SK-N-SH (cell line): ENCODE results near the gene ANKRD40. TPM values are rescaled to one million over a fixed set of nuclear protein-coding genes. Genes with fewer than 3 reads are reported as not detected.
A peak's percentile ranks its signal among the peaks of the same experiment; 100 is the strongest.

ENCODE experiments used
- CTCF ChIA-PET: fragments of 300-600, 350-600 bp; formaldehyde crosslinking; extraction: SDS; loops from one replicate; lab custom pipeline; 2021; lab: Yijun Ruan, JAX
- POLR2A ChIA-PET: fragments of 350-600 bp; sonication (Branson Sonifier 250); formaldehyde crosslinking; extraction: SDS; loops from one replicate; lab custom pipeline; 2020; ENCODE audit warnings: antibody characterized with exemption, inconsistent platforms; lab: Yijun Ruan, JAX
- DNase-seq: peaks from one replicate; pipeline ENCODE4 v3.0.0; 2012
- H2AFZ ChIP-seq: fragments of 200-600 bp; sonication (generic); 2 replicates; pipeline ENCODE4 v1.8.1; 2016; ENCODE audit warnings: antibody characterized with exemption, mild to moderate bottlenecking, low read depth
- H3F3A ChIP-seq: fragments of 200-600 bp; sonication (generic); replicated peaks from 2 replicates; pipeline ENCODE3; 2016; ENCODE audit warnings: antibody characterized with exemption, mild to moderate bottlenecking; ENCODE audit not compliant: insufficient read depth
- H3K27ac ChIP-seq, 2 experiments: fragments of 200-500 bp in 1 of 2; fragments of 200-600 bp in 1 of 2; sonication (Bioruptor generic) in 1 of 2; sonication (generic), shearing (Covaris generic) in 1 of 2; 2 replicates each; pipeline versions ENCODE4 v1.5.1 to v1.6.1; 2014 to 2016; ENCODE audit warnings: low read depth in 2 of 2, inconsistent platforms in 1 of 2, low read length in 1 of 2, mild to moderate bottlenecking in 1 of 2, mixed read lengths in 1 of 2
- H3K27me3 ChIP-seq: fragments of 200-600 bp; sonication (generic), shearing (Covaris generic); 2 replicates; pipeline ENCODE4 v1.6.1; 2016; ENCODE audit warnings: mixed run types; ENCODE audit not compliant: insufficient read depth
- H3K36me3 ChIP-seq, 2 experiments: fragments of 200-500 bp in 1 of 2; fragments of 200-600 bp in 1 of 2; sonication (Bioruptor generic) in 1 of 2; sonication (generic) in 1 of 2; replicated peaks in 1 of 2; 2 replicates each; pipeline versions ENCODE3 to v1.5.1; 2014 to 2016; ENCODE audit warnings: low read length in 1 of 2, mild to moderate bottlenecking in 1 of 2; ENCODE audit not compliant: insufficient read depth in 2 of 2, control insufficient read depth in 1 of 2
- H3K4me1 ChIP-seq, 2 experiments: fragments of 200-500 bp in 1 of 2; fragments of 200-600 bp in 1 of 2; sonication (Bioruptor generic) in 1 of 2; sonication (generic), shearing (Covaris generic) in 1 of 2; 2 replicates each; pipeline versions ENCODE4 v1.5.1 to v1.6.1; 2014 to 2016; ENCODE audit warnings: low read depth in 1 of 2, low read length in 1 of 2, mixed run types in 1 of 2; ENCODE audit not compliant: insufficient read depth in 2 of 2, control insufficient read depth in 1 of 2
- H3K4me2 ChIP-seq: fragments of 200-600 bp; sonication (generic), shearing (Covaris generic); 2 replicates; pipeline ENCODE4 v1.6.1; 2017; ENCODE audit warnings: mixed run types
- H3K4me3 ChIP-seq, 2 experiments: fragments of 200-500 bp in 1 of 2; fragments of 200-600 bp in 1 of 2; sonication (Bioruptor generic) in 1 of 2; sonication (generic), shearing (Covaris generic) in 1 of 2; 2 replicates each; pipeline versions ENCODE4 v1.5.1 to v1.8.1; 2014 to 2016; ENCODE audit warnings: low read depth in 2 of 2, inconsistent platforms in 1 of 2, low read length in 1 of 2, mild to moderate bottlenecking in 1 of 2, mixed read lengths in 1 of 2, moderate library complexity in 1 of 2
- H3K79me2 ChIP-seq: fragments of 200-600 bp; sonication (generic); 2 replicates; pipeline ENCODE4 v1.8.1; 2017; ENCODE audit warnings: mild to moderate bottlenecking; ENCODE audit not compliant: insufficient read depth
- H3K9ac ChIP-seq: fragments of 200-600 bp; sonication (generic); 2 replicates; pipeline ENCODE4 v1.6.1; 2017; ENCODE audit warnings: mixed run types
- H3K9me2 ChIP-seq: fragments of 200-600 bp; sonication (generic); 2 replicates; pipeline ENCODE4 v1.6.1; 2017; ENCODE audit warnings: mixed run types
- H3K9me3 ChIP-seq: fragments of 200-600 bp; sonication (generic); 2 replicates; pipeline ENCODE4 v1.6.1; 2017; ENCODE audit warnings: mixed run types, mild to moderate bottlenecking, moderate library complexity
- H4K20me1 ChIP-seq: fragments of 200-600 bp; sonication (generic); 2 replicates; pipeline ENCODE4 v1.6.1; 2017; ENCODE audit warnings: mild to moderate bottlenecking, mixed run types; ENCODE audit not compliant: insufficient read depth
- ELF1 ChIP-seq: IDR thresholded peaks from 2 replicates; pipeline ENCODE4 v1.4.0; 2012
- EP300 ChIP-seq, 2 experiments: IDR thresholded peaks; 2 replicates each; pipeline versions ENCODE4 v1.4.0 to v1.6.1; 2012; ENCODE audit warnings: borderline replicate concordance in 1 of 2, low read depth in 1 of 2, low read length in 1 of 2
- EZH2phosphoT487 ChIP-seq: fragments of 200-600 bp; sonication (generic); IDR thresholded peaks from 2 replicates; pipeline ENCODE4 v1.6.1; 2017; ENCODE audit warnings: low read depth, mixed run types, mild to moderate bottlenecking, antibody characterized with exemption, moderate library complexity, borderline replicate concordance
- FOXJ3 ChIP-seq: sonication (generic); formaldehyde crosslinking; IDR thresholded peaks from 2 replicates; pipeline ENCODE4 v1.5.1; 2020; ENCODE audit warnings: mild to moderate bottlenecking, missing genetic modification reagents
- FOXM1 ChIP-seq: IDR thresholded peaks from 2 replicates; pipeline ENCODE4 v1.4.0; 2012; ENCODE audit warnings: low read depth, mild to moderate bottlenecking
- GABPA ChIP-seq: IDR thresholded peaks from 2 replicates; pipeline ENCODE4 v1.4.0; 2012; ENCODE audit warnings: low read depth, mild to moderate bottlenecking
- IRF3 ChIP-seq: fragments of 150-350 bp; IDR thresholded peaks from 2 replicates; pipeline ENCODE4 v1.6.1; 2016; ENCODE audit warnings: mild to moderate bottlenecking, low read depth, low read length
- JUND ChIP-seq: IDR thresholded peaks from 2 replicates; pipeline ENCODE4 v1.4.0; 2012
- MXI1 ChIP-seq: IDR thresholded peaks from 2 replicates; pipeline ENCODE4 v1.6.1; 2012; ENCODE audit warnings: mild to moderate bottlenecking, low read depth, low read length, improper control_type of control experiment
- NFIC ChIP-seq: IDR thresholded peaks from 2 replicates; pipeline ENCODE4 v1.4.0; 2012; ENCODE audit warnings: borderline replicate concordance
- POLR2AphosphoS5 ChIP-seq: IDR thresholded peaks from 2 replicates; pipeline ENCODE4 v1.6.1; 2012; ENCODE audit warnings: low read depth, low read length
- RAD21 ChIP-seq: IDR thresholded peaks from 2 replicates; pipeline ENCODE4 v1.6.1; 2012; ENCODE audit warnings: mild to moderate bottlenecking, low read length
- RFX5 ChIP-seq: IDR thresholded peaks from 2 replicates; pipeline ENCODE4 v1.6.1; 2012; ENCODE audit warnings: mild to moderate bottlenecking, improper control_type of control experiment, low read length
- RXRA ChIP-seq: IDR thresholded peaks from 2 replicates; pipeline ENCODE4 v1.4.0; 2012; ENCODE audit warnings: low read depth, mild to moderate bottlenecking, borderline replicate concordance
- WGBS: methylation state at CpG from one replicate; pipeline ENCODE4 v1.1.6; 2017; ENCODE audit warnings: low lambda C conversion rate; 5-methylcytosine and 5-hydroxymethylcytosine counted together
- polyA plus RNA-seq, 3 experiments: library from polyadenylated mRNA; depleted of rRNA; stranded (reverse); fragments of >200 nt; gene quantifications; 2 replicates each; pipeline ENCODE4 v1.2.3, GENCODE V29; 2012
- TF ChIP-seq, protein P1 (sequence below): fragments of 150-350 bp; IDR thresholded peaks from 2 replicates; pipeline ENCODE4 v1.6.1; 2017; ENCODE audit warnings: antibody characterized with exemption, low read length, low read depth, borderline replicate concordance

The ANKRD40 gene
- polyA plus RNA-seq, 1 of the 3 experiments (the other 2 are of a cell fraction) = 33.6 TPM

GRCh38 chr17:50722746-50723145, 15.0 kb upstream of the ANKRD40 start:
- no peak for DNase-seq
- 34% methylated on average over 3 of the region's 3 CpGs for WGBS
- CTCF ChIA-PET = interaction anchor here (1.6 kb wide), 1 partner anchor 93 kb away, joined by 4 read pairs; no protein-coding TSS in a partner anchor

DNA sequence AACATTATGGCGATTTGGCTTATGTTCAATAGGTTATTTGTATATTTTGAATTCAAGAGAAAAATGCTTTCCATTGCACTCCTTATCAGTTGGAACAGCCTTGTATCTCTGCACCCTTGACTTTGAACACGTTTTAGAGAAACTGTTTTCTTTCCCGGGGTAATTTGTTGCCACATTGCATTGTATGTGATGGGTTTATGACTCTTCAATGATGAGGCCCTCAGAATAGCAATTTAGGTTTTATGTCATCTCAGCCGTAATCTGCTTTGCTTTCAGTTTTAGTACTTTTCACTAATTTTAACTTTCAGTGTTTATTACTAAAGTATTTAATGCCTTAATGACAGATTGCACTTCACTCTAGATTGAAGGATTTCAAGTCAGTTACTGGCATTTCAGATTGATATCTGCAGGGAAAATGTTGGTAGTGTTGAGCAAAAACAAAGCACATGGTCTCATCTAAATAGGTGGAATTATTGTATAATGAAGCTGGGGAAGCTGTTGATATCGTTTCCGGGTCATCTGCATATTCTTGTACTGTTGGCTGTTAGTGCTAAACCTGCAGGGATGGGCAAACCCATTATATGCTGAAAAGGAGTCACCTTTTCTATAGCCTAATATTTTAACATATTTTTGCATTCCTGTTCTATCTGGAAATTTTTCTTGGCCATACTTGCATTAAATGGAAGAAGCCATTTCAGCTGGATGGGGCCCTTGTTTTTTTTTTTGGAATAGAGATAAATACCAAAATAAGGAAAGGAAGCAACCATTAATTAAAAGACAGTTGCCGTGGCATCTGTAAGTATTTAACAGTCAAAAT, 13.7 kb upstream of the ANKRD40 start:
- Histone ChIP-seq H3K4me1 (peaks cover 4 to 6% of the 10 kb centered on the region in 2 experiments; a peak in 2 of 4 replicates), H2AFZ (no peak overlapping the region), H3K27me3 (no peaks in the 10 kb centered on the region), H3K27ac (peak overlapping the region; percentile 9 to 98; a peak in 2 of 4 replicates), H3K36me3 (peaks cover 2 to 8% of the 10 kb centered on the region in 2 experiments), H3K4me3 (peak overlapping the region; percentile 68 to 86), H3K79me2 (peaks cover 70% of the 10 kb centered on the region), H3F3A (peaks cover 13% of the 10 kb centered on the region), H3K9me2 (no peaks in the 10 kb centered on the region), H3K9ac (peak overlapping the region; percentile 95), H3K4me2 (peak overlapping the region; percentile 72), H4K20me1 (peaks cover 67% of the 10 kb centered on the region), H3K9me3 (no peaks in the 10 kb centered on the region)
- POLR2A ChIA-PET = no interaction called here
- WGBS = 10% methylated on average over 7 of the region's 7 CpGs
- CTCF ChIA-PET = interaction anchor here (0.6 to 1.6 kb wide), 3 partner anchors 19 to 91 kb away, joined by 3 to 5 read pairs (median 4); no protein-coding TSS in a partner anchor
- TF ChIP-seq GABPA (peak; percentile 74), MXI1 (peak; percentile 91), RAD21 (no peak)
- DNase-seq = peak; percentile 56

More at GRCh38 chr17:50722746-50723145, 15.0 kb upstream of the ANKRD40 start:
- Histone ChIP-seq H3K4me1 (peaks cover 8% of the 10 kb centered on the region in 2 experiments; a peak in 2 of 4 replicates), H2AFZ (no peak overlapping the region), H3K4me2 (peak overlapping the region; percentile 72), H4K20me1 (peaks cover 81% of the 10 kb centered on the region), H3F3A (peaks cover 13% of the 10 kb centered on the region), H3K36me3 (peaks cover 2 to 8% of the 10 kb centered on the region in 2 experiments), H3K9ac (no peak overlapping the region), H3K27ac (no peak overlapping the region), H3K4me3 (peak overlapping the region in 1 of 2 experiments; percentile 2; a peak in 1 of 4 replicates), H3K9me2 (no peaks in the 10 kb centered on the region), H3K9me3 (no peaks in the 10 kb centered on the region), H3K79me2 (peaks cover 83% of the 10 kb centered on the region), H3K27me3 (no peaks in the 10 kb centered on the region)
- POLR2A ChIA-PET = no interaction called here
- TF ChIP-seq IRF3 (no peak), RXRA (no peak), NFIC (no peak), EZH2phosphoT487 (no peak), POLR2AphosphoS5 (no peak), ELF1 (no peak), FOXJ3 (CRISPR knock-in tag) (no peak), EP300 (IDR thresholded peaks at IDR 0.05; ENCODE audit: borderline replicate concordance in 1 of 2, low read depth in 1 of 2, low read length in 1 of 2) (no peak), FOXM1 (no peak), RFX5 (no peak), JUND (no peak)
- TF ChIP-seq, protein P1, sequence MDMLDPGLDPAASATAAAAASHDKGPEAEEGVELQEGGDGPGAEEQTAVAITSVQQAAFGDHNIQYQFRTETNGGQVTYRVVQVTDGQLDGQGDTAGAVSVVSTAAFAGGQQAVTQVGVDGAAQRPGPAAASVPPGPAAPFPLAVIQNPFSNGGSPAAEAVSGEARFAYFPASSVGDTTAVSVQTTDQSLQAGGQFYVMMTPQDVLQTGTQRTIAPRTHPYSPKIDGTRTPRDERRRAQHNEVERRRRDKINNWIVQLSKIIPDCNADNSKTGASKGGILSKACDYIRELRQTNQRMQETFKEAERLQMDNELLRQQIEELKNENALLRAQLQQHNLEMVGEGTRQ = no peak
